ENCODE results near the gene DPCD.

DNA sequence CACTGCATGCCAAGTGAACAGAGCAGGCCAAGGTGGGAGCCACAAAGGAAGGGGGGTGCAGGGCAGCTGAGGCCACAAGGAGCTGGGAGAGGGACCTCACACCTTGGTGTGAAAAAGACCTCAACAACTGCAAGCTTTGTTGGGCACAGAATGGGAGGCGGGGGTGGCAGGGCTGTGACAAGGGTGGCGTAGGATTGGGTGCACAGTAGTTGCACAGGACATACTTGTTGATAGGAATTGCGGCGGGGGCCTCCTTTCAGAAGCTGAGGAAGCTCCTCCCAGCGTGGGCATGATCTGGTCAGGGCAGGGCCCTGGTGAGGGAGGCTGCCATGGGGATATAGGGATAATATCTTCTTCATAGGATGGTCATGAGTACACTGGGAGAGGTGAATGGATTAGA is 25.9 kb upstream of the DPCD start:
- TF ChIP-seq, protein P1, sequence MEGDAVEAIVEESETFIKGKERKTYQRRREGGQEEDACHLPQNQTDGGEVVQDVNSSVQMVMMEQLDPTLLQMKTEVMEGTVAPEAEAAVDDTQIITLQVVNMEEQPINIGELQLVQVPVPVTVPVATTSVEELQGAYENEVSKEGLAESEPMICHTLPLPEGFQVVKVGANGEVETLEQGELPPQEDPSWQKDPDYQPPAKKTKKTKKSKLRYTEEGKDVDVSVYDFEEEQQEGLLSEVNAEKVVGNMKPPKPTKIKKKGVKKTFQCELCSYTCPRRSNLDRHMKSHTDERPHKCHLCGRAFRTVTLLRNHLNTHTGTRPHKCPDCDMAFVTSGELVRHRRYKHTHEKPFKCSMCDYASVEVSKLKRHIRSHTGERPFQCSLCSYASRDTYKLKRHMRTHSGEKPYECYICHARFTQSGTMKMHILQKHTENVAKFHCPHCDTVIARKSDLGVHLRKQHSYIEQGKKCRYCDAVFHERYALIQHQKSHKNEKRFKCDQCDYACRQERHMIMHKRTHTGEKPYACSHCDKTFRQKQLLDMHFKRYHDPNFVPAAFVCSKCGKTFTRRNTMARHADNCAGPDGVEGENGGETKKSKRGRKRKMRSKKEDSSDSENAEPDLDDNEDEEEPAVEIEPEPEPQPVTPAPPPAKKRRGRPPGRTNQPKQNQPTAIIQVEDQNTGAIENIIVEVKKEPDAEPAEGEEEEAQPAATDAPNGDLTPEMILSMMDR (IDR thresholded peaks at IDR 0.05), result no peak
- TF ChIP-seq POLR2A (IDR thresholded peaks at IDR 0.05) (no peak), EP300 (IDR thresholded peaks at IDR 0.05) (no peak)

Measured in ovary (tissue), 3 donors.